GM12892 (cell line): ENCODE results near the gene ACER1.

Experiments
- DNase-seq: peaks from one replicate; pipeline ENCODE4 v3.0.0; 2011; ENCODE audit not compliant: insufficient read length
- FAIRE-seq: peaks from 2 replicates; lab custom pipeline; 2011; peaks lifted over from hg19 to GRCh38; lab: Jason Lieb, UNC
- POLR2A ChIP-seq: IDR thresholded peaks from 2 replicates; pipeline ENCODE4 v1.6.1; 2011; ENCODE audit warnings: low read depth, low read length, control low read depth
- POLR2AphosphoS5 ChIP-seq: IDR thresholded peaks from 2 replicates; pipeline ENCODE4 v1.6.1; 2011; ENCODE audit warnings: low read depth, low read length, control low read depth
- TAF1 ChIP-seq: IDR thresholded peaks from 2 replicates; pipeline ENCODE4 v1.6.1; 2011; ENCODE audit warnings: low read depth, mild to moderate bottlenecking, control low read depth, low read length, borderline replicate concordance

ACER1 gene

DNA sequence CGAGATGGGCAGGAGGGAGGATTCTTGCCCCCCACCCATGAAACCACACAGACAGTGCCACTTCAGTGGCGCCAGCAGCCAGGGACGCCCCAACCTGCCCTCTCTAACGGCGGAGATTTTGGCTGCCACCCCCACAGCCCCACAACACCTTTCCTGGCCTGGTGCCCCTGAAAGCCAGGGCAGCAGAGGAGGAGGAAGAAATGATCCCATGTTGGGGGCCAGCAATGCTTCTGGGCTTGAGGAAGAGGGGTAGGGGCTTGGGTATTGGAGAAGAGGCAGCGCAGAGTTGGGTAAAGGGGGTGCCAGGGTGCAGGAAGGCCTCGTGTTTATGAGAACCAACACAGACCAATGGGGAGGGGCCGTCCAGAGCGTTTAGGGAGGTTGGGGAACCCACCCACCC, 55.4 kb downstream of the ACER1 start:
- FAIRE-seq: no peak
- no peak for DNase-seq
- TF ChIP-seq POLR2A (no peak), TAF1 (no peak), POLR2AphosphoS5 (no peak)

- DNase-seq: no peak
- TF ChIP-seq POLR2A: no peak
- no peak for TF ChIP-seq TAF1
- no peak for TF ChIP-seq POLR2AphosphoS5
- no peak for FAIRE-seq
Measured at GRCh38 chr19:6276447-6276846, 57.0 kb downstream of the ACER1 start.

DNA sequence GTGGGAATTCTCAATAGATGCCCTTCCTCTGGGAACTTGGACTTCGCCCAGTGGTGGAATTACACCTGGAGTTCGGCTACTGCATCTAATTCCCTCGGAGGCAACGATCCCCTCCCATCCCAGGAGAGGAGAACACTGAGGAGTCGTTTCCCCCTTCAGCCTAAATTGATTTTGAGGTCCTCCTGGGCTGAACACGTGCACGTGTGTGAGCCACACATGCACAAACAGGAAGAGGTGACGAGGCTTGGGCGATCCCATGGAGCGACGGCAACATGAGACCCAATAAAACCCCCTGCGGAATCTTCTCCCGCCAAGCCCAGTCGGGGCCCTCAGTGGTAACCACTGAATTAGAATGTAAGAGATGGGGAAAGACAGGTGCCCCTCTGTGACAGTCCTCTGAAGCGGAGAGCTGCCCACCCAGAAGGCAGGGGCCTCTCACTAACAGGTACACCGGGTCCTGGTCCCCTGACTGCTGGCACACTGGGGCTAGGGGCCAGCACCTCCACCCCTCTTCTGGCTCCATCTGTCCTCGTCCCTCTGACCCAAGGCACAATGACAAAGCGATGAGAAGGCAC, 58.2 kb downstream of the ACER1 start:
- TF ChIP-seq TAF1: no peak
- FAIRE-seq: no peak
- no peak for DNase-seq

- DNase-seq (no peak), FAIRE-seq (no peak)
- TF ChIP-seq POLR2AphosphoS5: no peak
Measured at GRCh38 chr19:6274756-6275155, 58.7 kb downstream of the ACER1 start.

- FAIRE-seq: no peak
- no peak for DNase-seq
- no peak for TF ChIP-seq POLR2A
- TF ChIP-seq TAF1: no peak
- no peak for TF ChIP-seq POLR2AphosphoS5
Measured at GRCh38 chr19:6273701-6274601, 59.5 kb downstream of the ACER1 start.

DNA sequence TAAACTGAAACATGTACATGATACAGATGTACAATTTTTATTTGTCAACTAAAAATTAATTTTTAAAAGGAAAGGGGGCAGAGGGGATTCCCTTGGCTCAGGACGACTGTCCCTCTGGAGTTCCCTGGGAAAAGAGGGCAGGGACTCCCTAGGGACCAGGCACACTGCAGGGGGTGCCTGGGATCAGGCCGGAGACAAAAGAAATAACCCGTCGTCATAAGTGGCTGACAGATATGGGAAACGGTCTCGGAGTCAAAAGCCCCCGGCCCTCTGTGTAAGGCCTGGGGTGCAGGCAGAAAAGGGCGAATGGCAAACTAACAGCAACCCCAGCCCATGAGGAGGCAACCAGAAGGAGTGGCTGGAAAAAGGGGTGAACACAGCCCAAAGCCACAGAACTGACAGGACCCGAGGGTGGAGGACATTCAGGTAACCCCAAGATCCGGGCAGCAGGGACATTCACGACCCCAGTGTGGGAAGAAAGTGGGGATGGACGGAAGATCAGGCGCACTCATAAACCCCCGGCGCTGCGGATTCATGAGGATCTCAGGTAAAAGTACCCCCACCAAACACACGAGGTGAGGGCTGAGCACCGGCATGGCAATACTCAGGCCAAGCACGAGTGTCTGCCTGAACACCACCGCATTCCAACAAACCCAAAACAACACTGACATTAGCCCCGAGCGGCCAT, 60.4 kb downstream of the ACER1 start:
- DNase-seq (no peak), FAIRE-seq (no peak)
- TF ChIP-seq TAF1 (no peak), POLR2AphosphoS5 (no peak), POLR2A (no peak)

- FAIRE-seq: no peak
- TF ChIP-seq TAF1: no peak
- TF ChIP-seq POLR2AphosphoS5: no peak
- no peak for TF ChIP-seq POLR2A
- DNase-seq: no peak
Measured at GRCh38 chr19:6272411-6272791, 61.0 kb downstream of the ACER1 start.

DNA sequence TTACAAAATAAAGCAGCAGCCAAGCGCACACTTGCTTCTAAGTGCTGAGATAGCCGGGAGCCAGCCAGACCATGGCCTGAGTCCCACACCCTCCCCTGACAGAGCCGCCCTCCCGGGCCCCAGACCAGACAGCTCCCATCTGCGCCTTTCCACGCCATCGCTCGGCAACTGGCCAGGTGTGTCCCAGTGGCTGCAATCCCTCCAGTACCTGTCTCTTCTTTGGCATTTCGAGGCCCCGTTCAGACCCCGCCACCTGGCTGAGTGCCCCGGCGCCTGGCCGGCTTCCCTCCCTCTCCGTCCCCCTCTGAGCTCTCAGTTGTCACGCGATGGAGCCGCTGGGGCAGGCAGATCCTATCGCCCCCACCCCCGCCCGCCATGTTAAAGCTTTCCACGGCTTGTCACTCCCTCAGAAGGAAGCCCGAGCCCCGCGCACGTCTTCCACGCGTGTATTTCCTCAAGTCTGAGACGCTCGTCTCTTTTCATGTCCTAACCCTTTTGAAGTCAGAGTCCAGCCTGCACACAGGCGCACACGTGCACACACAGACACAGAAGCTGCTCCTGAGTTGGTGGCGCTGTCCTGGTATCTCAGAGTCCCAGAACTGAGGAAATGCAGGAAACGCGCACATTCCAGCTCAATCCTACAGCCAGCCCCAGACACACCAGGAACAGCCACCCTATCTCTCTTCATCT, 61.5 kb downstream of the ACER1 start:
- no peak for FAIRE-seq
- TF ChIP-seq POLR2A: no peak
- no peak for TF ChIP-seq POLR2AphosphoS5
- TF ChIP-seq TAF1: no peak
- no peak for DNase-seq

- TF ChIP-seq POLR2AphosphoS5: no peak
- no peak for DNase-seq
- no peak for FAIRE-seq
Measured at GRCh38 chr19:6271251-6271650, 62.2 kb downstream of the ACER1 start.

GRCh38 chr19:6270822-6271221, 62.6 kb downstream of the ACER1 start:
- FAIRE-seq (no peak), DNase-seq (no peak)
- no peak for TF ChIP-seq POLR2A
- TF ChIP-seq TAF1: no peak
- TF ChIP-seq POLR2AphosphoS5: no peak

DNA sequence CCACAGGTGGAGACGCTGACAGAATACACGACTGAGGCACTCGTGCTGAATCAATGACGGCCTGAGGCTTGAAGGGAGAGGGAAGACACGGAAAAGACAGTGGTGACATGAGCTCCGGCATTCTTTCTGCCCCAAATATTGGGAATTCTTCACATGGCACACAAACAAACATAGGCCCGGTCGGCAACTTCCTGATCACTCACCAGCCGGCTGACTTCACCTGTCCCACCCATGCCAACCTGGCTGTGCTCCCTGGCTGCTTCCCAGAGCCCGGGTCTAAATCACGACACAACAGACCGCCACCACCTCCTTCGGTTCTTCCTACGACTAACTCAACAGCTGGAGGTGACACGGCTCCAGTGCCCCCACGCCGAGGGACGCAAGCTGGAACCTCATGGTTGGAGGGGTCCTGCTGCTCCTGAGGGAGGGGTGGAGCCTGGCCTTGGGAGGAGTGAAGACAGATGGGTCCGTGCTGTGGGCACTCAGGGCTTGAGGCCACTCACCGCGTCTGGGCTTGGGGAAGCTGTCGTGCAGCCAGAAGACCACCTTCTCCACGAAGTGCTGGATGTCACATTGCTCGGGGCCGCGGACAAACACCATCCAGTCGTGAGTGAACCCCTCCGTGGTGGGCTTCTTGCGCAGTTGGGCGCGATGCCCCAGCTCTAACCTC, 63.2 kb downstream of the ACER1 start:
- FAIRE-seq (no peak), DNase-seq (no peak)

More for the DNA sequence above, 63.2 kb downstream of the ACER1 start:
- TF ChIP-seq POLR2A: no peak
